ENCODE results near the gene AP4B1.

DNA sequence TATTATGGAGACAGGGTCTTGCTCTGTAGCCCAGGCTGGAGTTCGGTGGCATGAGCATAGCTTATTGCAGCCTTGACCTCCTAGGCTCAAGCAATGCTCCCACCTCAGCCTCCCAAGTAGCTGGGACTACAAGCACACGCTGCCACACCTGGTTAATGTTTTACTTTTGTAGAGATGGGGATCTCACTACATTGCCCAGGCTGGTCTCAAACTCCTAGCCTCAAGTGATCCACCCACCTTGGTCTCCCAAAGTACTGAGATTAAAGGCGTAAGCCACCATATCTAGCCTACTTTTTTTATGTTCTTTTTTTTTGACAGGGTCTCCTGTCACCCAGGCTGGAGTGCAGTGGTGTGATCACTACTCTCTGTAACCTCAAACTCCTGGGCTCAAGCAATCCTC lies 11.3 kb downstream of the AP4B1 start:
- TF ChIP-seq, protein P1, sequence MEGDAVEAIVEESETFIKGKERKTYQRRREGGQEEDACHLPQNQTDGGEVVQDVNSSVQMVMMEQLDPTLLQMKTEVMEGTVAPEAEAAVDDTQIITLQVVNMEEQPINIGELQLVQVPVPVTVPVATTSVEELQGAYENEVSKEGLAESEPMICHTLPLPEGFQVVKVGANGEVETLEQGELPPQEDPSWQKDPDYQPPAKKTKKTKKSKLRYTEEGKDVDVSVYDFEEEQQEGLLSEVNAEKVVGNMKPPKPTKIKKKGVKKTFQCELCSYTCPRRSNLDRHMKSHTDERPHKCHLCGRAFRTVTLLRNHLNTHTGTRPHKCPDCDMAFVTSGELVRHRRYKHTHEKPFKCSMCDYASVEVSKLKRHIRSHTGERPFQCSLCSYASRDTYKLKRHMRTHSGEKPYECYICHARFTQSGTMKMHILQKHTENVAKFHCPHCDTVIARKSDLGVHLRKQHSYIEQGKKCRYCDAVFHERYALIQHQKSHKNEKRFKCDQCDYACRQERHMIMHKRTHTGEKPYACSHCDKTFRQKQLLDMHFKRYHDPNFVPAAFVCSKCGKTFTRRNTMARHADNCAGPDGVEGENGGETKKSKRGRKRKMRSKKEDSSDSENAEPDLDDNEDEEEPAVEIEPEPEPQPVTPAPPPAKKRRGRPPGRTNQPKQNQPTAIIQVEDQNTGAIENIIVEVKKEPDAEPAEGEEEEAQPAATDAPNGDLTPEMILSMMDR (IDR thresholded peaks at IDR 0.05): no peak
- TF ChIP-seq ZFX (IDR thresholded peaks at IDR 0.05; ENCODE audit: borderline replicate concordance): no peak

Data from 22Rv1 (cell line).